ENCODE results near the gene IQGAP2.
"Not testable (repeated sequence)": the region's sequence is repeated elsewhere in the genome, so short reads cannot be mapped to it uniquely, and the experiment has no call there.

IQGAP2 gene

DNA sequence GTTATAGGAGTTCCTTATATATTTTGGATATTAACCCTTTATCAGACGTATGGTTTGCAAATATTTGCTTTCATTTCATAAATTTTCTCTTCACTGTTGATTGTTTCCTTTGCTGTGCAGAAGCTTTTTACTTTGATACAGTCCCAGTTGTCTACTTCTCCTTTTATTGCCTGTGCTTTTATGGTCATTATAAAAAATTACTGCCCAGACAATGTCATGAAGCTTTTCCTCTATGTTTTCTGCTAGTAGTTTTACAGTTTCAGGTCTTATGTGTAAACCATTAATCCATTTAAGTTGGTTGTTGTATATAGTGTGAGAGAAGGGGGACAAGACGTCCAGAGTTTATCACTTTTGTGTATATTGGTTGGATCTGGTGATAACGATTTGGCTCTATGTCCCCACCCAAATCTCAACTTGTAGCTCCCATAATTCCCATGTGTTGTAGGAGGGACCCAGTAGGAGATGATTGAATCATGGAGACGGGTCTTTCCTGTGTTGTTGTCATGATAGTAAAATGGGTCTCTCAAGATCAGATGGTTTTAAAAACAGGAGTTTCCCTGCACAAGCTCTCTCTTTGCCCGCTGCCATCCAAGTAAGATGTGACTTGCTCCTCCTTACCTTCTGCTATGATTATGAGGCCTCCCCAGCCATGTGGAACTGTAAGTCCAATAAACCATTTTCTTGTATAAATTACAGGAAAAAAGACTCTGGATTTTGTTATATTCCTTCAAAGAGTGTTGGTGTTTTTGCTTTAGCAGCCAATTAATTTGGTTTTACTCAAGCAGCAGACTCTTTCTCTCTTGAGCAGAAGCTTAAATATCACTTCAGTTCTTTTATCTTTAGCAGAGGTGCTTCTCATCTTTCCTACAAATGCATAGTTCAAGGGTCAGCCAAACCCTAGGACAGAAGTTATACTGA lies 326.5 kb downstream of the IQGAP2 start:
- DNase-seq = no peak

- no peak for DNase-seq
Measured at GRCh38 chr5:76732405-76733048, 329.4 kb downstream of the IQGAP2 start.

- DNase-seq = no peak
Measured at GRCh38 chr5:76733049-76733417, 329.9 kb downstream of the IQGAP2 start.

DNA sequence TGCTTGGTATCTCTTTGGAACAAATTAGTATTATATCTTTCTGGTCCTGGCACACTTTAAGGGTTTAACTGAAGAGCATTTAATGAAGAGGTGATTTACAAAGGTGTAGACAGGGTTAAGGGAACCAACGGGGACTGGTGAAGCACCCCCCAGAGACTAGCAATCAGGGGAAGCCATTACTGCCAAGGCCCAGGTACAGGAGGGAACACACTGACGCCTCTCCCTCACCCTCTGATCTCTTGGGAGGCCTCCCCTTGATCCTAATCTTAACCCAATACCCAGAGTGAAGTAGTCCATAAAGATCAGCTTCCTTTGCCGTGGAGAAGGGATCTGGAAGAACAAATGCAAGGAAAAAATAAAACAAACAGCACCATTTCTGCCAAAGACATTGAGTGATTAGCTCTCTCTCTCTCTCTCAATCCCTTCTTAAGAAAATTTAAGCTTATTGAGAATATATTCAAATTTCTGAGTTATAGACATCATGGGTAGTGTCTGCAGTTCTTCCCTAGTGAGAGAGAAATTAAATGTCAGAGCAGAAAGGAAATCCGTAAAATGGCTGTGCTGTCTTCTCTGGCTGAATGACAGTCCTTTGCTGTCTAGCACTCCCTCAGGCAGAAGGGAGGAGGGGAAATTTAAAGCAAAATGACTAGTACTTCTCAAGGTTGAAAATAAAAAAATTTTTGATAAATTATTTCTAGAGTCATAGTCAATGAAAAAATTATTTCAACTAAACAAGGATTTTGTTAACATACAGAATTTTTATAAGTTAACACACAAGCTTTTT lies 332.9 kb downstream of the IQGAP2 start:
- DNase-seq = no peak

- no peak for DNase-seq
Measured at GRCh38 chr5:76736679-76737556, 333.8 kb downstream of the IQGAP2 start.

- DNase-seq = no peak
Measured at GRCh38 chr5:76737846-76738245, 334.8 kb downstream of the IQGAP2 start.

DNA sequence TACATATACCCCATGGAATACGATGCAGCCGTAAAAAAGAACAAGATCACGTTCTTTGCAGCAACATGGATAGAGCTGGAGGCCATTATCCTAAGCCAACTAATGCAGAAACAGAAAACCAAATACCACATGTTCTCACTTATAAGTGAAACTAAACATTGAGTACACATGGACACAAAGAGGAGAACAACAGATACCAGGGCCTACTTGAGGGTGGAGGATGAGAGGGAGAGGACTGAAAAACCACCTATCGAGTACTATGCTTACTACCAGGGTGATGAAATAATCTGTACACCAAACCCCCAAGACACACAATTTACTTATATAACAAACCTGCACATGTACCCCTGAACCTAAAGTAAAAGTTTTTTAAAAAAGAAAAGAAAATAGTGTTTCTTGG lies 338.4 kb downstream of the IQGAP2 start:
- DNase-seq = not testable (repeated sequence)

- DNase-seq = no peak
Measured at GRCh38 chr5:76742583-76742982, 339.5 kb downstream of the IQGAP2 start.

DNA sequence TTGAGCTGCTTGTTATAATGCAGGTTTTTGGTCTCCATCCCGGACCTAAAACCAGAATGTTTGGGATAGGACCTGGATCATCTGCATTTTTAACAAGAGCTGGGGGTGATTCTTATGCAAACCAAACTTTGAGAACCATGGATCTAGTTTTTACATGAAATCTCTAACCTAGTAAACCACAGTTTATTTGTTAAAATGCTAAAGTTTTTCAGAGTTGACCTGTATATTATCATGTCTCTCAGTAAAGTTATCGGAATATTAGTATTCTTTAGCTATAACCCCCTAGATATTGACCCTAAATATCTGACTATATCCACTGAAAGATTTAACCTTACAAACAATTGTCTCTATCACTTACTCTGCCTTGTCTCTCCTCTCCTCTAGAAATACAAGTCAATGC lies 341.5 kb downstream of the IQGAP2 start:
- DNase-seq = no peak

DNA sequence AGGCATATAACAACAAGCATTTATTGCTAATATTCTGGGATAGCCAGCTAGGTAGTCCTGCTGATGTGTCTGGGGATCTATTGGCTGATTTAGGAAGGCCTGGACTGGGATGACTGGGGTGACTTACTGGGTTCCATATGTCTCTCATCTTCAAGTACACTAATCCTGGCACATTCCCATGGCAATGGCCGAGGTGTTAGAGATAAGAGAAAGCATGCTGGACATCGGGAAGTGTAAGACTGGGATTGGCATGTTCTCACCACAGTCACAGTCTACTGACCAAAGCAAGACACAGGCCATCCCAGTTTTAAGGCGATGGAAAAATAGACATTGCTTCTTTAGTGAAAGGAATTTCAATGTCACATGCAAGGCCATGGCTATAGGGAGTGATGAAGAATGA lies 342.6 kb downstream of the IQGAP2 start:
- DNase-seq = no peak

- no peak for DNase-seq
Measured at GRCh38 chr5:76746677-76747076, 343.6 kb downstream of the IQGAP2 start.

DNA sequence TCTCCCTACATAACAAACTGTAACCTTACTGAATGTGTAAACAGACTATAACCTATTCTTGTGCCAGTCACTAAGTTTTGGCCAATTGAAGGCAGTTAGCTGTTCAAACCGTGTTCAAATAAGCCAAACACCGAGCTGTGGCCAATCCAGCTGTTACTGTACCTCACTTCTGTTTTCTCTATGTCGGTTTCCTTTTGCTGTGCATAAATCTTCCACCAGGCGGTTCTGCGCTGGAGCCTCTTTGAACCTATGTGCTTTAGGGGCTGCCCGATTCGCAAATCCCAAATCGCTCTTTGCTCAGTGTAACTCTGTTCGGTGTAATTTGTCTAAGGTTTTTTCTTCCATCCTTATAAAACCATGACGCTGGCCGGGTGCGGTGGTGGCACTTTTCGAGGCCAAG lies 344.6 kb downstream of the IQGAP2 start:
- DNase-seq = no peak

DNA sequence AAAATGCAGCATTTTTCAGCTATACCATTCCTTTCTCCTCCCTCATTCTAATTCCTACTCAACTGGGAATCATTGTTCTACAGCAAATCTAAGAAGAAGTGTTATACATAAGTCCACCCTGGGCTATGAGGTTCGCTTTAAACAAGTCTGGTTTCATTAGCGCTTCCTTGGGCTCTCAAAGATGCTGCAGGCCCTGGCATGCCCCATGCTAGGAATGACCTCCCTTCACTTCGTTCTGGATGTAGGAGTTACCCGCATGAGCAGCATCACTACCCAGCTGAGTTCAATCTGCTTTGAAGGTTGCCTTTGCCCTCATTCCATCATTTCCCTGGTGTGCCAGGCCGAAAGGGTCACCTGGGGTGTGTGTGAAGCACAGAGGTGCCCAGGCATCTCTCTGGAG lies 348.2 kb downstream of the IQGAP2 start:
- no peak for DNase-seq

DNA sequence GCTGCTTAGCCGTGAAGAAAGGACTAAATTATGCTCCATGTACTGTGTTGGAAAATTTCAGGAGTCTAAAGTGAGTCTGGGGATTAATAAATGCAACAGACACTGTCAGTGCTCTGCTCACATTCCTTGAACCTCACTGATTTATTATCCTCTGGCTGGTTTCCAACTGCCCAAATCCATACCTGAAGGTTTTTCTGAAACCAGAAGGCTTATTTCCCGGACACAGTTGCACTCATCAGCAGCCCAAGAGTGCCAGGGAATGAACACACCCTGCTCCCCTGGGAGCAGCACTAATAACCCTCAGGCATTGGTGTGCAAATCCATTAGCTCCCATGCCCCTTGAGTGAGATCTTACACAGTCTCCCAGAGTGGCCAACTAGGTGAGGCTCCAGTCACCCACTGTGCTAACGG lies 351.6 kb downstream of the IQGAP2 start:
- DNase-seq = no peak

- DNase-seq = no peak
Measured at GRCh38 chr5:76755779-76756637, 352.9 kb downstream of the IQGAP2 start.

DNA sequence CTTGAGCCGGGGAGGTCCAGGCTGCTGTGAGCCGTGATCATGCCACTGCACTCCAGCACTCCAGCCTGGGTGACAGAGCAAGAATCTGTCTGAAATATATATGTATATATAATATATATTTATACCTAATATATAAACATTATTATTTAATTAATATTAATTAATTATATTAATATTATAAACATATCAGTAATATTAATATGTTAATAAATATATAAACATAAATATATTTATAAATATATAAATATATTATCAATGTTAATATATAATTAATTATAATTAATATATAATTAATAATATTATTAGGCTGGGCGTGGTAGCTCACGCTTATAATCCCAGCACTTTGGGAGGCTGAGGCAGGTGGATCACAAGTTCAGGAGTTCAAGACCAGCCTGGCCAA lies 354.0 kb downstream of the IQGAP2 start:
- no peak for DNase-seq

Data from activated CD4-positive, CD25-positive, alpha-beta regulatory T cell (primary cell).